Measurements from ENCODE around the gene DPCD. TPM values are rescaled to one million over a fixed set of nuclear protein-coding genes. Genes with fewer than 3 reads are reported as not detected.

Gene DPCD
- total and polyA plus RNA-seq, 2 donors (not counting 1 experiment from before 2014, with no cell fraction given): 23.9 to 40.5 TPM

- Histone ChIP-seq H3K4me3 (replicated peaks in 1 of 4; ENCODE audit: control extremely low read depth in 1 of 4, insufficient read depth in 1 of 4, low read depth in 3 of 4, low read length in 4 of 4) (no peak overlapping the region), H3K4me2 (ENCODE audit: extremely low read depth, insufficient read depth, low read length) (no peak overlapping the region), H3K27me3 (ENCODE audit: control insufficient read depth, insufficient read depth, low read length) (no peaks in the 10 kb centered on the region), H3K4me1 (ENCODE audit: control insufficient read depth, extremely low read depth, insufficient read depth, low read length) (no peaks in the 10 kb centered on the region), H3K79me2 (ENCODE audit: control insufficient read depth, insufficient read depth, low read length) (no peaks in the 10 kb centered on the region), H2AFZ (ENCODE audit: low read length) (no peak overlapping the region), H4K20me1 (ENCODE audit: control insufficient read depth, extremely low read depth, insufficient read depth, low read length) (no peaks in the 10 kb centered on the region), H3K9me3 (ENCODE audit: control insufficient read depth, insufficient read depth, low read depth, low read length) (no peaks in the 10 kb centered on the region), H3K9ac (ENCODE audit: insufficient read depth, low read length) (no peak overlapping the region), H3K27ac (ENCODE audit: insufficient read depth, low read length) (no peak overlapping the region), H3K36me3 (ENCODE audit: control insufficient read depth, insufficient read depth, low read length) (peaks cover 2% of the 10 kb centered on the region)
- DNase-seq (ENCODE audit: low read depth in 2 of 2): no peak
- no peak for TF ChIP-seq CTCF (conservative IDR thresholded peaks at IDR 0.05 in 1 of 2, IDR thresholded peaks at IDR 0.05 in 1 of 2; ENCODE audit: low read depth in 1 of 2, low read length in 2 of 2)
- TF ChIP-seq EZH2 (IDR thresholded peaks at IDR 0.05; ENCODE audit: low read length, missing control alignments): no peak
Measured at GRCh38 chr10:101550965-101551364, 37.2 kb upstream of the DPCD start.

- Histone ChIP-seq H3K27me3 (ENCODE audit: control insufficient read depth, insufficient read depth, low read length) (no peaks in the 10 kb centered on the region), H4K20me1 (ENCODE audit: control insufficient read depth, extremely low read depth, insufficient read depth, low read length) (no peaks in the 10 kb centered on the region), H3K9me3 (ENCODE audit: control insufficient read depth, insufficient read depth, low read depth, low read length) (no peaks in the 10 kb centered on the region), H3K36me3 (ENCODE audit: control insufficient read depth, insufficient read depth, low read length) (peaks cover 2% of the 10 kb centered on the region), H3K79me2 (ENCODE audit: control insufficient read depth, insufficient read depth, low read length) (no peaks in the 10 kb centered on the region), H2AFZ (ENCODE audit: low read length) (no peak overlapping the region), H3K9ac (ENCODE audit: insufficient read depth, low read length) (no peak overlapping the region), H3K27ac (ENCODE audit: insufficient read depth, low read length) (no peak overlapping the region), H3K4me1 (ENCODE audit: control insufficient read depth, extremely low read depth, insufficient read depth, low read length) (no peaks in the 10 kb centered on the region), H3K4me2 (ENCODE audit: extremely low read depth, insufficient read depth, low read length) (no peak overlapping the region), H3K4me3 (replicated peaks in 1 of 4; ENCODE audit: control extremely low read depth in 1 of 4, insufficient read depth in 1 of 4, low read depth in 3 of 4, low read length in 4 of 4) (no peak overlapping the region)
- DNase-seq (ENCODE audit: low read depth in 2 of 2): no peak
- TF ChIP-seq CTCF (conservative IDR thresholded peaks at IDR 0.05 in 1 of 2, IDR thresholded peaks at IDR 0.05 in 1 of 2; ENCODE audit: low read depth in 1 of 2, low read length in 2 of 2) (no peak), EZH2 (IDR thresholded peaks at IDR 0.05; ENCODE audit: low read length, missing control alignments) (no peak)
Measured at GRCh38 chr10:101552442-101552841, 35.7 kb upstream of the DPCD start.

- H2AFZ ChIP-seq (ENCODE audit: low read length): no peak overlapping the region
- TF ChIP-seq CTCF (conservative IDR thresholded peaks at IDR 0.05 in 1 of 2, IDR thresholded peaks at IDR 0.05 in 1 of 2; ENCODE audit: low read depth in 1 of 2, low read length in 2 of 2): no peak
- TF ChIP-seq EZH2 (IDR thresholded peaks at IDR 0.05; ENCODE audit: low read length, missing control alignments): no peak
- H3K4me1 ChIP-seq (ENCODE audit: control insufficient read depth, extremely low read depth, insufficient read depth, low read length): no peaks in the 10 kb centered on the region
- H3K9ac ChIP-seq (ENCODE audit: insufficient read depth, low read length): no peak overlapping the region
- H3K27me3 ChIP-seq (ENCODE audit: control insufficient read depth, insufficient read depth, low read length): no peaks in the 10 kb centered on the region
- H3K27ac ChIP-seq (ENCODE audit: insufficient read depth, low read length): no peak overlapping the region
- no peak for DNase-seq (ENCODE audit: low read depth in 2 of 2)
- no peaks in the 10 kb centered on the region for H4K20me1 ChIP-seq (ENCODE audit: control insufficient read depth, extremely low read depth, insufficient read depth, low read length)
- no peak overlapping the region for H3K4me2 ChIP-seq (ENCODE audit: extremely low read depth, insufficient read depth, low read length)
- peaks cover 2% of the 10 kb centered on the region for H3K36me3 ChIP-seq (ENCODE audit: control insufficient read depth, insufficient read depth, low read length)
- H3K9me3 ChIP-seq (ENCODE audit: control insufficient read depth, insufficient read depth, low read depth, low read length): no peaks in the 10 kb centered on the region
- no peaks in the 10 kb centered on the region for H3K79me2 ChIP-seq (ENCODE audit: control insufficient read depth, insufficient read depth, low read length)
- H3K4me3 ChIP-seq (replicated peaks in 1 of 4; ENCODE audit: control extremely low read depth in 1 of 4, insufficient read depth in 1 of 4, low read depth in 3 of 4, low read length in 4 of 4): no peak overlapping the region
Measured at GRCh38 chr10:101557541-101557940, 30.6 kb upstream of the DPCD start.

Measured in fibroblast of lung (primary cell).